ENCODE data around the gene DCUN1D3.

GRCh38 chr16:20812510-20812909 is 87.6 kb downstream of the DCUN1D3 start:
- TF ChIP-seq POLR2A (IDR thresholded peaks at IDR 0.05), result no peak
- no peak for TF ChIP-seq CTCF (IDR thresholded peaks at IDR 0.05)
- no peak for TF ChIP-seq POLR2AphosphoS5 (IDR thresholded peaks at IDR 0.05)
